NT2/D1 (cell line): Measurements from ENCODE around the gene TM4SF5.

Source experiments
- YY1 ChIP-seq: IDR thresholded peaks from 2 replicates; pipeline ENCODE4 v1.6.1; 2011; ENCODE audit not compliant: insufficient read length, insufficient read depth
- ZNF274 ChIP-seq: IDR thresholded peaks from 2 replicates; pipeline ENCODE4 v1.6.1; 2011; ENCODE audit warnings: mild to moderate bottlenecking, low read depth, low read length

DNA sequence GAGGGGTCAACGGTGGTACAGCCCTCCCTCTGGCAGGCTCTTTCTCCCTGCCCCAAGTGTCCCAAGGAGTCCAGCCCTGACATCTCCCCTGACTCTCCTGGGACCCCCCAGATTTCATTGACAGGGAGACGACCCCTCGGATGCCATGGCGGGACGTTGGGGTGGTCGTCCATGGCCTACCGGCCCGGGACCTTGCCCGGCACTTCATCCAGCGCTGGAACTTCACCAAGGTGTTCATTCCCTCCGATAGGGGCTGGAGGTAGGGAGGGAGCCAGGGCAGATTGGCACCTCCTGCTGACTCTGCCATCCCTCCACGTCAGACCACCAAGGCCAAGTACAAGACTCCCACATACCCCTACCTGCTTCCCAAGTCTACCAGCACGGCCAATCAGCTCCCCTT, 45.1 kb downstream of the TM4SF5 start:
- TF ChIP-seq YY1 = no peak
- no peak for TF ChIP-seq ZNF274
